CD4-positive, alpha-beta T cell treated with Interferon gamma for 1 hour (primary cell): Measurements from ENCODE around the gene CSNK1E.

ENCODE experiments used
- DNase-seq: peaks from one replicate; pipeline ENCODE4 v3.0.0-alpha.2; 2020

Gene CSNK1E

GRCh38 chr22:38327396-38327795, 10.2 kb upstream of the CSNK1E start:
- DNase-seq: no peak

- no peak for DNase-seq
These were observed 8.4 kb upstream of the CSNK1E start for GRCh38 chr22:38325587-38325986.

DNA sequence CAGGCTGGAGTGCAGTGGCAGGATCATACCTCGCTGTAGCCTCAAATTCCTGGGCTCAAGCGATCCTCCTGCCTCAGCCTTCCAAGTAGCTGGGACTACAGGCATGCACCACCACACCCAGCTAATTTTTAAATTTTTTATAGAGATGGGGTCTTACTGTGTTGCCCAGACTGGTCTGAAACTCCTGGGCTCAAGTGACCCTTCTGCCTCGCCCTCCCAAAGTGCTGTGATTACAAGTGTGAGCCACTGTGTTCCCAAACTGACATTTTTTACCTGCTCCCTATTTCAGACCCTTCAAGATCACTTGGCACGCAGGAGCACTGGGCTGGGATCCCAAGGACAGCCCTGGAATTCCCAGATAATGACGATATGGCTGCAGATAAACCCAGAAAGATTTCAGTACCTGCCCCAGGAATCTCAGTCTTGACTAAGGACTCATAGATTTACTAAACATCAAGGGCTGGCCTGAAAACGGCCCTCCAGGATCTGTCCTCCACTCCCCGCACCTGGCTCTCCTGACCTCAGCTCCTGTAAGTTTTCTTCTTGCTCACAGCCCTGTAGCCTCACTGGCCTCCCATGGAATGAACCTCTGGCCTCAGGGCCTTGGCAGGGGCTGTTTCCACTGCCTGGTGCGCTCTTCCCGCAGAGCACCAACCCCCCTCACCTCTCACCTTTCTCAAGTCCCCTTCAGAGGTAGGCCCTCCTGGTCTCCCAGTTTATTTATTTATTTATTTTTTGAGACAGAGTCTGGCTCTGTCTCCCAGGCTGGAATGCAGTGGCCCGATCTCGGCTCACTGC, 3.6 kb upstream of the CSNK1E start:
- no peak for DNase-seq

GRCh38 chr22:38318792-38319773, 1.9 kb upstream of the CSNK1E start:
- no peak for DNase-seq

DNA sequence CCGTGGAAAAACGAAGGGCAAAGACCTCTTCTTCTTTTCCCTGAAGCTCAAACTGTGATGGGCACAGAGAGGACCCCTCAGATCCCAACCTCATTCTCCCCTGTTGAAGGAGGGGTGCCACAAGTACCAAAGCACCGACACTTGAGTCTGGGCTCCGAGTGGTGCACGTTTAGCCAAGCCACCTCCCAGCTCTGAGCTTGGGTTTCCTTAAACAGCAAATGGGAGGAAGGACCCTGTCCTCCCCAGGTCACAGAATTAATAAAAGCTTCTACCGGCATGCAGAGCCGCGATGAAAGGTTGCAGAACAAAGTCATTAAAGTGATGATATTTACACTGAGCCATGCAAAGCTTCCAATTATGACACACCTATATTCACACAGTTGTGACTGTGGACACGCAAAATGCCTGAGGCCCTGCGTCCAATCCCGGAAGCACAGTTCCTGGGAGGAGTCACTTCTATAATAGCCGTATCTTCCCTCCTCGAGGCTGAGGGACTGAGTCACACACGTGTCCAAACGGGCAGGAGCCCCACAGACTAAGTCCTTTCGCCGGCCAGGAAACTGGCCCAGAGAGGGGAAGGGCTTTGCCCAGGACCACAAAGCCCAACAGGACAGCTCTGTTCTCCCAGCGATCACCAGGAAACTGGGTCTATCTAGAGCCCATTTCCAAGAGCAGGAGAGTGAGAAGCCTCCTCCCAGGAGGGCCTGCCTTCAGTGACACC, 922 bp upstream of the CSNK1E start:
- DNase-seq: peak; percentile 22

DNA sequence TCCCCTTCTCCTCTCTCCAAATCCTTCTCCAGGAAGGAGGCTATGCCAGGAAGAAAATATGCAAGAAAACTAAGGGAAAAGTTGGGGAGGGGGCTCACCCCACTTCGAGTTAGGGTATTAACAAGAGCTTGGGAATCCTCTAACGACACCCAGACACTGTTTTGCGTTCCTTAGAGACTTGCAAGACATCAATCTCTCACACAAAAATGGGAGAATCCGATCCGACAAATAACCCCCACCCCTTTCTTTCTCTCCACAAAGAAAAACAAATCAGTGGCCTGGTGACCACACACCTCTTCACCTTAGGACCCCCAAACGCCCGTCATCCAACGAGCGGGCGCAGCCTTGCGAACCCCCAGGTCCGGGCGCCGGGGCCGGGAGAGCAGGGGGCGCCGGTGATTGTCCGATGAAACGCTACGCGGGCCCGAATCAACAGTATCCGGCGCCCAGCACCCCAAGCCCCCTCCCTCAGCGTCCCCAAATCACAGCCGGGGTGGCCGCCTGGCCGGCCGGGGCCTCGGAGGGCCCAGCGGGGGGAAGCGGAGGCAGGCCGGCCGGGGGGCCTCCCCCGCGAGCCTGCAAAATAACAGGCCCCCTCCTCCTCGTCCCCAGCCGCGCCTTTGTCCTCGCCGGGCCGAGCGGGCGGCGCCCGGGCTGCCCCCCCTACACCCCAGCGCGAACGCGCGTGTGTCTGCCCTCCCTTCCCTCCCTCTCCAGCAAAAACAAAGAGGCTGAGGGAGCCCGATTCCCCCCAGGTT, 690 bp downstream of the CSNK1E start:
- DNase-seq: peak; percentile 57

GRCh38 chr22:38315823-38316363, 1.3 kb downstream of the CSNK1E start:
- DNase-seq: no peak

GRCh38 chr22:38314933-38315822, 2.1 kb downstream of the CSNK1E start:
- peak; percentile 16 for DNase-seq

- no peak for DNase-seq
These were observed 2.9 kb downstream of the CSNK1E start for GRCh38 chr22:38314051-38314932.

- DNase-seq: no peak
These were observed 3.8 kb downstream of the CSNK1E start for GRCh38 chr22:38313384-38313955.

DNA sequence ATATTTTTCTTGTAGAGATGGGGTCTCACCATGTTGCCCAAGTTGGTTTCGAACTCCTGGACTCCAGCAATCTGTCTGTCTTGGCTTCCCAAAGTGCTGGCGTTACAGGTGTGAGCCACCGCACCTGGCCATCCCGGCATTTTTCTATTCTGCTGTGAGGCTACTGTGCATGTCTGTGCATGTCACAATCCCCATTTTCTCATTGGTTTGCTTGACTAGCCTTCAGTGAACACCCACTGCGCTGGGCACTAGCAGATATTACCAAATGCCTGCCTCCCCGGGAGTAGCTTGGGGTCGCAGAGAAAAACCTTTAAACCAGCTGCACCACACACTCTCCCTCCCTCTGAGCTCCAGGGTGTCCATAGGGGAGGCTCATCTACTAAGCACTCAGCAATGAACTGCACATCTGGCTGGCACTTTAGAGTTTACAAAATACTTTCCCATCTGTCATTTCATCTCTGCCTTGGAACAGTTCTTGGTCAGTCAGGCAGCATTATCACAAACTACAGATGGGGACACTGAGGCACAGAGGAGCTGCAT, 4.9 kb downstream of the CSNK1E start:
- DNase-seq: no peak

DNA sequence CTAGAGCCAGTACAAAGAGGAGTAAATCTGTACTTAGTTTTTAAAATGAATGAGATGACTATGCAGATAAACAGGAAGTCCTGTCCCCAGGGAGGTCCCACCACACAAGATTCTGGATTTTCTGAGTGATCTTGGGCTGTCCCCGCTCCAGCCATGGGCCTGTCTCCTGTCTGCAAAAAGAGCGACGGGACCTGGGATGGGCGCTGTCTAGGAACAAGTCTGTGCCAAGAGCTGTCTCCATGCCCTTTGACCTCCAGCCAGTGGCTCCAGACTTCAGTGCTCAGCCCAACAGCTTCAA, 6.0 kb downstream of the CSNK1E start:
- DNase-seq: no peak

GRCh38 chr22:38310518-38311322, 6.5 kb downstream of the CSNK1E start:
- DNase-seq: no peak

GRCh38 chr22:38309614-38310517, 7.4 kb downstream of the CSNK1E start:
- no peak for DNase-seq

DNA sequence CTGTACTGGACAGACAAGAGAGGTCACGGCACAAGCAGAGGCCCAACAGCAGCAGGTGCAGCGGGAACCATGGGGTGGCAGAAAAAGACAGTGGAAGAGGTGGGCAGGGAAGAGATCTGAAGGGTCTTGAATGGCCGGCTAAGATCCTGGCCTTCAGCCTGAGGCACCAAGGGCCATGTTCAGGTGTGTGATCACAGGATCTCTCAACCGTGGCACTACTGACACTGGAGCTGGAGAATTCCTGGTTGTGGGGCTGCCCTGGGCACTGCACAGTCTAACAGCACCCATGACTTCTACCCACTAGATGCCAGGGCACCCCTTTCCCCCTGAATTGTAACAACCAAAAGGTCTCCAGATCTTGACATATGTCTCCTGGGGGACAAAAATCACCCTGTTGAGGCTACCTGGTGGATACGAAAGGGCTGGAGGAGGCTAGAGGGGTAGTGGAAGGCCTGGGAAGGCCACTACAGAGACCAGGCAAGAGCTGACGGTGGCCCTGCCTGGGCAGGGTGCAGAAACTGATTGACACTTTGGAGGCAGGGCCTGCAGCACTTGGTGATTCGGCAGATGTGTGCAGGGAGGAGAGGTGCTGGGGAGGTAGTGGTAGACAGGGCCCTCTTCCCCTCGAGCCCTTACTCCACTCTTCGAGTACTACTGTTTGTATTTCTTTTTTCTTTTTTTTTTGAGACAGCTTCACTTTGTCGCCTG, 8.3 kb downstream of the CSNK1E start:
- no peak for DNase-seq
